NT2/D1 (cell line): ENCODE measurements around the gene SWI5.

Experiments used
- YY1 ChIP-seq: IDR thresholded peaks from 2 replicates; pipeline ENCODE4 v1.6.1; 2011; ENCODE audit not compliant: insufficient read length, insufficient read depth
- ZNF274 ChIP-seq: IDR thresholded peaks from 2 replicates; pipeline ENCODE4 v1.6.1; 2011; ENCODE audit warnings: mild to moderate bottlenecking, low read depth, low read length

- TF ChIP-seq YY1 (no peak), ZNF274 (no peak)
These were observed 23.5 kb upstream of the SWI5 start for GRCh38 chr9:128252317-128253139.
